ENCODE data around the gene RAP1GDS1. TPM values are rescaled to one million over a fixed set of nuclear protein-coding genes. Genes with fewer than 3 reads are reported as not detected.

Gene RAP1GDS1
- total RNA-seq, 1 donor from 2014 or later = 67.8 TPM

GRCh38 chr4:98387345-98388026 lies 126.3 kb downstream of the RAP1GDS1 start:
- TF ChIP-seq CTCF (IDR thresholded peaks at IDR 0.05; ENCODE audit: unreplicated experiment) = no peak
- no peaks in the 10 kb centered on the region for H3K9me3 Mint-ChIP-seq (ENCODE audit: unreplicated experiment)
- H3K27ac Mint-ChIP-seq (ENCODE audit: unreplicated experiment) = no peak overlapping the region
- H3K36me3 Mint-ChIP-seq (ENCODE audit: low read depth, unreplicated experiment) = no peaks in the 10 kb centered on the region
- H3K27me3 Mint-ChIP-seq (ENCODE audit: unreplicated experiment) = no peaks in the 10 kb centered on the region
- no peak overlapping the region for H3K4me3 Mint-ChIP-seq (ENCODE audit: unreplicated experiment)
- H3K4me1 Mint-ChIP-seq (ENCODE audit: unreplicated experiment) = no peaks in the 10 kb centered on the region
- no peak for DNase-seq (ENCODE audit: low spot score)

GRCh38 chr4:98394134-98394533 lies 132.9 kb downstream of the RAP1GDS1 start:
- DNase-seq (ENCODE audit: low spot score) = no peak
- Mint-ChIP-seq H3K36me3 (ENCODE audit: low read depth, unreplicated experiment) (peaks cover 19% of the 10 kb centered on the region), H3K27ac (ENCODE audit: unreplicated experiment) (no peak overlapping the region), H3K4me3 (ENCODE audit: unreplicated experiment) (no peak overlapping the region), H3K9me3 (ENCODE audit: unreplicated experiment) (no peaks in the 10 kb centered on the region), H3K27me3 (ENCODE audit: unreplicated experiment) (no peaks in the 10 kb centered on the region), H3K4me1 (ENCODE audit: unreplicated experiment) (no peaks in the 10 kb centered on the region)
- TF ChIP-seq CTCF (IDR thresholded peaks at IDR 0.05; ENCODE audit: unreplicated experiment) = no peak

GRCh38 chr4:98399915-98400314 lies 138.7 kb downstream of the RAP1GDS1 start:
- Mint-ChIP-seq H3K4me3 (ENCODE audit: unreplicated experiment) (no peak overlapping the region), H3K27ac (ENCODE audit: unreplicated experiment) (no peak overlapping the region), H3K9me3 (ENCODE audit: unreplicated experiment) (no peaks in the 10 kb centered on the region), H3K27me3 (ENCODE audit: unreplicated experiment) (no peaks in the 10 kb centered on the region), H3K36me3 (ENCODE audit: low read depth, unreplicated experiment) (peaks cover 15% of the 10 kb centered on the region), H3K4me1 (ENCODE audit: unreplicated experiment) (no peaks in the 10 kb centered on the region)
- TF ChIP-seq CTCF (IDR thresholded peaks at IDR 0.05; ENCODE audit: unreplicated experiment) = no peak
- DNase-seq (ENCODE audit: low spot score) = no peak

GRCh38 chr4:98406819-98407218 lies 145.6 kb downstream of the RAP1GDS1 start:
- no peak overlapping the region for H3K4me3 Mint-ChIP-seq (ENCODE audit: unreplicated experiment)
- peaks cover 3% of the 10 kb centered on the region for H3K36me3 Mint-ChIP-seq (ENCODE audit: low read depth, unreplicated experiment)
- no peak overlapping the region for H3K27ac Mint-ChIP-seq (ENCODE audit: unreplicated experiment)
- no peaks in the 10 kb centered on the region for H3K27me3 Mint-ChIP-seq (ENCODE audit: unreplicated experiment)
- no peak for TF ChIP-seq CTCF (IDR thresholded peaks at IDR 0.05; ENCODE audit: unreplicated experiment)
- DNase-seq (ENCODE audit: low spot score) = no peak
- no peaks in the 10 kb centered on the region for H3K9me3 Mint-ChIP-seq (ENCODE audit: unreplicated experiment)
- no peaks in the 10 kb centered on the region for H3K4me1 Mint-ChIP-seq (ENCODE audit: unreplicated experiment)

- Mint-ChIP-seq H3K27ac (ENCODE audit: unreplicated experiment) (no peak overlapping the region), H3K4me3 (ENCODE audit: unreplicated experiment) (no peak overlapping the region), H3K9me3 (ENCODE audit: unreplicated experiment) (peaks cover 5% of the 10 kb centered on the region), H3K36me3 (ENCODE audit: low read depth, unreplicated experiment) (peaks cover 17% of the 10 kb centered on the region), H3K4me1 (ENCODE audit: unreplicated experiment) (no peaks in the 10 kb centered on the region), H3K27me3 (ENCODE audit: unreplicated experiment) (no peaks in the 10 kb centered on the region)
- no peak for TF ChIP-seq CTCF (IDR thresholded peaks at IDR 0.05; ENCODE audit: unreplicated experiment)
- DNase-seq (ENCODE audit: low spot score) = no peak
Observed at GRCh38 chr4:98411731-98412130, 150.5 kb downstream of the RAP1GDS1 start.
